Measurements from ENCODE around the gene HRCT1.
"Not testable (repeated sequence)": the region's sequence is repeated elsewhere in the genome, so short reads cannot be mapped to it uniquely, and the experiment has no call there.

The HRCT1 gene

GRCh38 chr9:35897376-35898099 is 8.5 kb upstream of the HRCT1 start:
- not testable (repeated sequence) for DNase-seq

DNA sequence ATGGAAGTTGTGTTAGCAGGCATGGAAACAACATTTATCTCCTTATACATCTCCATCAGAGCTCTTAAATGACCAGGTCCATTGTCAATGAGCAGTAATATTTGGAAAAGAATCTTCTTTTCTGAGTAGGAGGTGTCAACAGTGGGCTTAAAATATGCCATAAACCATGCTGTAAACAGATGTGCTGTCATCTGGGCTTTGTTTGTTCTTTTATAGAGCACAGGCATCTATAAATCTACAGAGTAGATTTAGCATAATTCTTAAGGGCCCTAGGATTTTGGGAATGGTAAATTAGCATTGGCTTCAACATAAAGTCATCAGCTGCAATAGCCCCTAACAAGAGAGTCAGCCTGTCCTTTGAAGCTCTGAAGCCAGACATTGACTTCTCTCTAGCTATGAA is 7.7 kb upstream of the HRCT1 start:
- no peak for DNase-seq

DNA sequence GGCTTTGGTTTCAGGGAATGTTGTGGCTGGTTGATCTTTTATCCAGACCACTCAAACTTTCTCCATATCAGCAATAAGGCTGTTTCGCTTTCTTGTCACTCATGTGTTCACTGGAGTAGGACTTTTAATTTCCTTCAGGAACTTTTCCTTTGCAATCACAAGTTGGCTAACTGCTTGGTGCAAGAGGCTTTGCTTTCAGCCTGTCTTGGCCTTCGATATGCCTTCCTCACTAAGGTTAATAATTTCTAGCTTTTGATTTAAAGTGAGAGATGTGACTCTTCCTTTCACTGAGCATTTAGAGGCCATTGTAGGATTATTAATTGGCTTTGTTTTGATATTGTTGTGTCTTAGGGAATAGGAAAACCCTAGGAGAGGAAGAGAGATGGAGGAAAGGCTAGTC is 7.0 kb upstream of the HRCT1 start:
- DNase-seq: no peak

- peak; percentile 76 for DNase-seq
Observed at GRCh38 chr9:35903049-35903448, 3.0 kb upstream of the HRCT1 start.

DNA sequence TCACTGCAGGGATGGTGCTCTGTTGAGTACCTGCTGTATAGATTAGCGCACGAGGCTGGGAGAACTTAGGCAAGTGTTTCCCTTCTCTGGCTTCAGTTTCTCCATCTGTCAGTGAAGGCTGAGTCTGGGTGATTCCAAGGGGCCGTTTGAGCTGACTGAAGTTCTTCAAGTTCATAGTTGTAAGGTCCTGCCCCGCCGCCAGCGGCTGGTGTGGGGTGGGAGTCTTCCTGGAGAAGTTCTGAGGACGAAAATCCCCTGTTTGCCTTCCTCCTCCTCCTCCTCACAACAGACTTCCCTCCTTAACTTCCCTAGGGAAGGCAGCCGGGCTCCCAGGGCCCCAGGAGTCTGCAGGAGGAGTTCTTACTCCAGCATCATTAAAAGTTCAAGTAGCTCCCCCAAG is 1.7 kb upstream of the HRCT1 start:
- no peak for DNase-seq

DNA sequence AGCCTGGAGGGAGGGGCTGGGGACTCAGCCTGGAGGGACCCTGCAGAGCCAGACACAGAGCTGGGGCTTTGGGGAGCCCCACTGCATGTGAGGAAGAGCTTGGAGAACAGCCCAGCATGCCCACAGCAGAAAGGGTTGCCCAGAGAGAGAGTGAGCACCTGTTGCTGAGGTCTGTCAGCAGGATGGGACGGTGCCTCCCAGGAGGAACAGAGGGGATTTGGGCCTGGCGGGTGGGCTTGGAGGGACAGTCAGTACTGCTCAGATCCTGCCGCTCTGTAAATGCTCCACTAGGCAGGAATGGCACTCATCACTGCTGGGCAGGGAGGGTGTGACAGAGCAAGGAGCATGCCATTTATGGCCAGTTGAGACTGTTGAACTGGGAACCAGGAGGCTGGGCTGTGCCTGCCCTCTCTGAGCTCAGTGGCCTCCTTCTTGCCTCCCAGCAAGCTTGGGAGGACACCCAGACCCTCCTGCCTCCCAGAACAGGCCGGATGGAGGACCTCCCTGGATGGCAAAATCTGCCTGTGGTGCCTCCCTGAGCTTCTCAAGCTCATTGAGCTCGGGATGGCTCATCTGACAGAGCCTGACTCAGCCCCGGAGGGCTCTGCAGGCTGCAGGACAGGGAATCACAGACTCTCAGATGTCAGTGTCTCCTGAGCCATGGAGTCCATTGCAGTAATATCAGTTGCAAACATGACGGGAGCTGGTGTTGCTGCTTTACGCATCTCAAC is 786 bp upstream of the HRCT1 start:
- DNase-seq: no peak

DNA sequence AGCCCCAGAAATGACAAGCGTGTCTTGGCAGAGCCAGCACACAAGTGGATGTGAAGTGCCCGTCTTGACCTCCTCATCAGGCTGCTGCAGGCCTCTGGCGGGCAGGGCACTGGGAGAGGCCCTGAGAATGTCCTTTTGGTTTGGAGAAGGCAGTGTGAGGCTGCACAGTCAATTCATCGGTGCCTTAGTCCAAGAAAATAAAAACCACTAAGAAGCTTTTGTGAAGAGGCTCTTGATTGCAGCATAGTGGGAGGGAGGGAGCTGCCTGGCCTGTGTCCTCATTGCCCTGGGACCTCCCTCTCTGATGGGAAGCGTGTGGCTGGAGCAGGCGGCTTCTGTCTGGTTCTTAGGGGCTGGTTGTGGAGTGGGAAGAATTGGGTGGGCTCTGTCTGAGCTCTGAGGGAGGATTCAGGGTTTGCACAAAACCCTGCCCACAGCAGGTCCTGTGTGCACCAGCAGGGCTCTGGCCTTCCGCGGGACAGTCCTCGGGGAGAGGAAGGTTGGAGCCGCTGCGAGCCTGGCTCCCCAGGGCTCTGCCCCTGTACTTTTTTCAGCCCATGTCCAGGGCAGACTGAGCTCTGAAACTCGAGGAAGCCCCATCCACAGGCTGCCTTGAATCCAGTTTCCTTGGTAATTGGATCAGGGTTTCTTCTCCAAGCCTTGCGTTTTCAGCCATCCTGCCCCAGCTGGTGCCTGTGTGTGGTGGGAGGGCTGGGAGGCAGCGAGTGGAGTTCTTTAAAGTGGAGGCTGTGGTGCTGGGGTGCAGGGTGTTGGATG is 1.1 kb downstream of the HRCT1 start:
- peak; percentile 94 for DNase-seq

DNA sequence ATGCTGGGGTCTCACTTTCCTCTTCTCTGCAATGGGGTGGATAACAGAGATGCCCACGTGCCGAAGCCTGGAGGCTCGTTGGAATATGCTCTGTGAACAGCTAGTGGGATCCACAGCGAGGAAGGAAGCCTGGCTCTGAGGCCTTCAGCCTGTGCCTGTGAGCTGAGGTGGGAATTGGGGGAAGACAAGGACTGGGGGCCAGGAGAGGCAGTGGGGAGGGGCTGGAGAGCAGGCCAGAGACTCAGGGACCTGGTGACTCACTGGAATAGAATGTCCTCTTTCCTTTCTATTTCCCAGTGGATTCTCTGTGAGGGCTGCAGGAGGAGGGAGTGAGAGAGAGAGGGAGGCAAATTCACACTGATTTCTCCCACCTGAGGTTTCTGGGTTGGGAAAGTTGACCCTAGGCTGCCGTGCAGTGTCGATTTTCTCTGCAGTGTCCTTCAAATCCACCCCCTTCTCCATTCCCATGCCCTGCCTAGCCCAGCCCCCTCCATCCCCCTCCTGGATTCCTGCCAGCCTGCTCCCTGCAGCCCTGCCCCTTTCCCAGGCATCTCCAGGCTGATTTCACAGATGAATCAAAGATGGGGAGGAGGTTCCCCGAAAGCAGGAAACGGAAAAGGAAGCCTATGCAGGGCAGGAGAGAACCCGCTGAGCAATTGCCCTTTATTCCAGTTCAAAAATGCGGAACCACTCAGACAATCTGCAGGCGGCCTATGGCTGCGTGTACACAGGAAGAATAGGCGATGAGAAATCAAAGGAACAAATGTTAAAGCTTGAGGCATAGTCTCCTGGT is 1.9 kb downstream of the HRCT1 start:
- DNase-seq: peak; percentile 75

DNA sequence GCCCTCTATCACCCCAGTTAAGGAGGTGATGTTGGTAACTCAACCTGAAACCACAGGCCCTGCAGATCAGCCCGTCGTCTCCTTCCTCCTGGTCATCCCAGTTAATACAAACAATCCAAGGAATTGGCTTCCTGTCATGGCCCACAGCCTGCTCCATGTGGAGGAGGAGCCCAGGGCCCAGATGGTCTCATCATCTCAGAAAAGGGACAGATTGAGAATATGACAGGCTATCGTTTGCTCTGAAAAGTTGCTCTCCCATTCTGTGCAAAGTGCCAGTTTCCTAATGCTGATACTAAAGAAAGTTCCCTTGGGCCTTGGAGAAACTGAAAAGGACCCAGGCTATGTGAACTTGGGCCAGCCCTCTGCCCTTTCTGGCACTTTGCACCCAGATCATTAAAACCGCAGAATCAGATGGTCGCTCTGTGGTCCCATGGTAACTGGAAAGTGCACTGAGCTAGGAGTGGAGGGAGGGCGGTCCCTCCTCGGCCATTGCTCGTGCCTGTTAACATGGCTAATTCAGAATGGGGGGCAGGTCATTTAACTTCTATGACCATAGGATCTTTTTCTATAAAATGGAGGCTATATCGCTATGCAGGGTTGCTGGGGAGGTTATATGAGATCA is 2.6 kb downstream of the HRCT1 start:
- peak; percentile 34 for DNase-seq

DNA sequence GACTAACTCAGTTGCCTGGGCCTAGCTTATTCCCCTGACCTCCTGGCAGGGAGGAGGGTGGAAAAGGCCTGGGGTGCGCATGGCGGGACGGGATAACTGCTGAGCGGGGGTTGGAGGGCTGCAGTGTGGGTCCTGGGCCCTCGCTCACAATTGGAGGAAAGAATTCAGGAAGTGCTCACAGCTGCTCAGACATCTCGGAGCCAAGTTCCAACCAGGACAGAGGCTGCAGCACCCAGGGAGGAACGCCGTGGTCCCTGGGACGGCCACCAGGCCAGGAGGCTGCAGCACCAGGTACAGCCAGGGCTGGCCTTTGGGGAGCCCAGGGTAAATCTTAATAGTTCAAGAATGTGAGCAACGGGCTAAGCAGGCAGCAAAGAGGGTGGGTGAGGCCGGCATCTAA is 3.3 kb downstream of the HRCT1 start, which contains the start of gene SPAAR:
SPAAR (plus strand) TSS at position 217 of the 400 bp plus-strand sequence. CDS start 974 bp downstream, outside the sequence.
- DNase-seq: no peak

DNA sequence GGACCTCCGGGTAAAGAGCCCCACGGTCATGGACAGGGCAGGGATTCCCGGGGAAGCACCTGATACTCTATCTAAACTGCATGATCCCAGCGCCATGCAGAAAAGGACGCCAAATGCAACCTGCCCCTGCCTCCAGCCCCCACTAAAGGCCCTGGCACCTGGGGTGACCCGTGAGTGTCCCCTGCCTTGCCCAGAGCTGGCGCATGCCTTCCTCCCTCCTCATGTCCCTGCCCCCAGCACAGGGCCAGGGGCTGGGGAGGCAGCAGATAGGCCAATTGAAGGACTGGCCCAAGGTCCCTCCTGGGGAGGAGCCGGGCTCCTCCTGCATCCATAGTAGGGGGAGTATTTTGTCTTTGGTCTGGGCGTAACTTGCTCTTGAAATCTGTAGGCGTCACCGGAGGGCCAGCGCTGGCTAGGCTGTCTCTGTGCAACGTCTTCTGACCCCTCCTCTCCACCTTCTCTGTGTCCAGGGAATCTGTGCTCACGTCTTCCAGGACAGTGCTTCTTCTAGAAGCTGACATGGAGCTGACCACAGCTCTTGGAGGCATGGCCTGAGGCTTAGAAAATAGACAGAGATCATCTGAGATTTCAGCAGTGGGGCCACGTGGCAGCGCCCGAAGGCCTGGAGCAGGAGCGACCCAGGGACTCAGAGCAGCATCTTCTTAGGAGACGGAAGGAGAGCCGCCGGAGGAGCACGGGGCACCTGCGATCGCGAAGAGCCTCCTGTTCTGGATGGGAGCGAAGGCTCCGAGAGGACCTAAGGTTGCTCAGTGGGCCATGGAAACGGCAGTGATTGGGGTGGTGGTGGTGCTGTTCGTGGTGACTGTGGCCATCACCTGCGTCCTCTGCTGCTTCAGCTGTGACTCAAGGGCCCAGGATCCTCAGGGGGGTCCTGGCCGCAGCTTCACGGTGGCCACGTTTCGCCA is 3.9 kb downstream of the HRCT1 start:
- no peak for DNase-seq

DNA sequence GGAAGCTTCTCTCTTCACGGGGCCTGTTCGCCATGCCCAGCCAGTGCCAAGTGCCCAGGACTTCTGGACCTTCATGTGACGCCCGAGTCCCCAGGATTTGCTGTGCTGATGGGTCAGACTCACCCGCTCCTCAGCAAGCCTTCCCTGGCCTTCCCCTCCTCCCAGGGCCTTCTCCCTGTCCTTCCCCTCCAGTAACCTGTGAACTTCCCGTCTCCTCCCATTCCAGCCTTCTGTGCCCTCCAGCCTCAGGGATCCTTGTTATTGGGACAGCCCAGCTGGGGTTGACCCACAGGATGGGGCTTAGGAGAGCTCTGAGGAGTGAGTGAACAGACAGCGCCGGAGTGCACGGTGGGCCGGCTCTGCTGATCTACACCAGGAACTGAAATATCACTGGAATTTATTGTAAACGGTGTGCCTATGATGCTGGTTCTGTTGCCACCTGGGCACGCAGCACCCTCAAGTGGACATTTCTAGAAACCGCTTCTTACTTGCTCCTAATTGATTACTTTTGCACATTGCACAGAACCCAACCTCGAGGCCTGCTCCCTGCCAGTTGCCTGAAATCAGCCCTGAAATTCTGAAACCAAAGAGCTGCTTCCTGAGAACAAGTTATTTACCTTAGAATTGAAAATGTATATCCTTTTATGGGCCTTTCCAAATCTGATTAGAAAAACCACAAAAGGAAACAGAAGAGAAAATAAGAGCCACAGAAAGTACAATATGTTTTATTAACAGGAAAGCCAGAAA is 4.8 kb downstream of the HRCT1 start:
- peak; percentile 56 for DNase-seq

DNA sequence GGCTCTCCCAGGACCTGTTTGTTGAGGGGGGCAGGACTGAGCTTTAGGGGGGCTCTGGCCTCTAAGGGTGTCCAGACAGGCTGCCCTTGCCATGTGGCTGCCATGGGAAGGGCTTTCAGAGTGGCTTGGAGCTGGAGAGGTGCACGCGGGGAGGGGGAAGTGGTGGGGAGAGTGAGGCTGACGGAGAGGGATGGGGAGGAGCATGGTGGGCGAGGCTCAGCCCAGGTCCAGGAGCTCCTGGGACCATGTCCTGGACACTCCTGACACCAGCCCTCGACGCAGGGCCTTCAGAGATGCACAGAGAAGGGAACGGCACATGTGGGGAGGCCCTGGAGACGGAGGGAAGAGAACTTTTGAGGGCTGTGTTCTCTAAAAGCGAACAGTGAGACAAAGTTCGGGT is 5.7 kb downstream of the HRCT1 start:
- DNase-seq: no peak

DNA sequence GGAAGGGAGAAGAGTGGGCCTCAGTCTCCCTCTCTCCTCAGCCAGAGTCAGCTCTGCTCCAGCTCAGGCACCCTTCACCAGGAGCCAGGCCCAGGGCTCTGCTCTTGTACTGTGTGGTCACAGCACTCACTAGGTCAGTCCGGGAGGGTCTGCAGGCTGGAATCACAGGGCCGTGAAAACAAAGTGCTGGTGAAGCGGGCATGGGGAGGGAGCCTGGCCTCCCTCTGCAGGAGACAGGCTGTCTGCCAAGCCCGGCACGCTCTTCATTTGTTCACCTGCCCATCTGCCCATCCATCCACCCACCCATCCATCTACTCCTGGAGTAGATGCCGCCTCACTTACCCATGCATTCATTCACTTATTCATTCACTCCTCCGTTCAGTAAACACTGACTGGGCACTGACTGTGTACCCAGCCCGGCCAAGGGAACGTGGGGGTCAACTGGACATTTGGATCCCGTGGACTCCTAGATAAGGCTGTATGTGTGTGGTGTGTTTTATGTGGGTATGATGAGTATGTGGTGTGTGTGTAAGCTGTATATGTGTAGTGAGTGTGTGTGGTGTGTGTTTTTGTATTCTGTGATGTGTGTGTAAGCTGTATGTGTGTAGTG is 6.9 kb downstream of the HRCT1 start:
- DNase-seq: no peak

- not testable (repeated sequence) for DNase-seq
Observed at GRCh38 chr9:35913429-35913828, 7.4 kb downstream of the HRCT1 start.

GRCh38 chr9:35914301-35914807 is 8.4 kb downstream of the HRCT1 start:
- no peak for DNase-seq

DNA sequence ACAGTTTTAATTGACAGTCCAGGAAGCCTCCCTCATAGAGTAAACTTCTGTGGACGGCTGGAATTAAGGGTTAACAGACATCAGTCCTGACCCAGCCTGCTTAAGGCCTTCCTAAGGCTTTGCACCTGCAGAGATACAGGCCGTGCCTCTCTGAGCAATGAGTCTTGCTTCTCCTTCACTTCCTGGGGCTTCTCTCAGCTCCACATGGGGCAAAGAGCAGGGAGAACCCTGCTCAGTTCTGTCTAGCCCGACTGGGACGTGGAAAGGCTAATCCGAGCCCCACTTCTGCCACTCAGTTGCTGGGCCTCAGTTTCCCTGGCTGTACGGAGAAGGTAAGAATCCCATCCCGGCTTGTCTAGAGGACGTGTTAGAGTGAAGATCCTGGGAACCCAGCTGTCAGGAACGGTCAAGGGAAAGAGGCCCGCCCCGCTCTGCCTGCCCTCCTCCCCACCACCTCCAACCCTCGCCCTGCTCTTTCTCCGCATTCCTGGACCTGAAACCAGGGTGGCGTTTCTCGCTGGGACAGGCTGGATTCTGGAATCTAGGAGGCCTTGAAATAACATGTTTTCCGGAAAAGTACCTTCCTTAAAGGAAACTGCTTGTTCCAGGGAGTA is 9.8 kb downstream of the HRCT1 start:
- no peak for DNase-seq

DNA sequence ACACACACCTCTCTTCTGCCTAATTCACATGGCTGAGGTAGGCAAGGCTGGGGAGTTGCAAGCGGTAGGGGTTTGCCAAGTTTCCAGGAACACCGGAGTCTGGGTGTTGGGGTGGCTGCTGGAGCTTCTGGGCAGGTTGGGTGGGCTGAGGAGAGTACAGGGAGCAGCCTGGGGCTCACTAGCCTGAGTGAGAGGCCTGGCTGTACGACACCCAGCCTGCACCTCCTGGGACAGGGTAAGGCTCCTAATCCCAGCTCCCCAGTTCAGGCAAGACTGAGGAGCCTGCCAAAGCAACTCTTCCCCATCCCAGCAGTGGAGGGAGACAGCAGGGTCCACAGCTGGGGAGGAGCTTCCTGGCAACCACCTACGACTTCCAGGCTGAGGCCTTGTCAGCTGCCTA is 11.3 kb downstream of the HRCT1 start:
- peak; percentile 45 for DNase-seq

- no peak for DNase-seq
Observed at GRCh38 chr9:35918780-35919179, 12.8 kb downstream of the HRCT1 start.

All from NCI-H82 (cell line).